GM12872 (cell line): ENCODE data around the gene FAM170B.

Experiments used
- TF ChIP-seq, protein P1 (sequence below): IDR thresholded peaks from 3 replicates; pipeline ENCODE4 v1.5.1; 2011; ENCODE audit warnings: low read depth, mild to moderate bottlenecking, low read length, moderate library complexity; ENCODE audit not compliant: insufficient read depth

Gene FAM170B

DNA sequence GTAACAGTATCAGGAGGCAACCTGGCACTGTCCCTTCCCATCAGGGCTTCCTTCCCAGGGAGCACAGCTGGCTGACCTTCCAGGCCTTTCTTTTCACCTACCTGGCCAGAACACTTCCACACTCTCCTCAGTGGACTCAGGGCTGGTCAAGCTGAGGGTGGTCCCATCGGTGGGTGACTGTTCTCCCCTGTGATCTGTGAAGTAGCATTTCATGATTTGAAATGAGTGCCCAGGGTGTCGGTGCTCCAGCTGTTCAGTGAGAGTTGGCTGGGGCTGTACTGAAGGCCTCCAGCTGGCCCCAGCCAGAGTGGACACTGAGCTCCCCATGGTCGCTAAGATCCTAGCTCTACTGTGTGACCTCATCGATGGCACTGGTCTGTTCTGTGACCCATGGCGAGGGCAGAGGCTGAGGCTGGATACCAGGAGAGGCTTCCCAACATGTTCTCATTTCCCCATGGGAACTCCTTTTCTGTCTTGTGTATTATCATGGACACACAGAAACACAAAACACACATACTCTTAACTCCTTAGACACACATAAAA is at the start of gene FAM170B:
TSS of gene FAM170B (minus strand) at position 316 of the 543 bp plus-strand sequence. CDS start at position 213, 103 bp downstream.
- TF ChIP-seq, protein P1, sequence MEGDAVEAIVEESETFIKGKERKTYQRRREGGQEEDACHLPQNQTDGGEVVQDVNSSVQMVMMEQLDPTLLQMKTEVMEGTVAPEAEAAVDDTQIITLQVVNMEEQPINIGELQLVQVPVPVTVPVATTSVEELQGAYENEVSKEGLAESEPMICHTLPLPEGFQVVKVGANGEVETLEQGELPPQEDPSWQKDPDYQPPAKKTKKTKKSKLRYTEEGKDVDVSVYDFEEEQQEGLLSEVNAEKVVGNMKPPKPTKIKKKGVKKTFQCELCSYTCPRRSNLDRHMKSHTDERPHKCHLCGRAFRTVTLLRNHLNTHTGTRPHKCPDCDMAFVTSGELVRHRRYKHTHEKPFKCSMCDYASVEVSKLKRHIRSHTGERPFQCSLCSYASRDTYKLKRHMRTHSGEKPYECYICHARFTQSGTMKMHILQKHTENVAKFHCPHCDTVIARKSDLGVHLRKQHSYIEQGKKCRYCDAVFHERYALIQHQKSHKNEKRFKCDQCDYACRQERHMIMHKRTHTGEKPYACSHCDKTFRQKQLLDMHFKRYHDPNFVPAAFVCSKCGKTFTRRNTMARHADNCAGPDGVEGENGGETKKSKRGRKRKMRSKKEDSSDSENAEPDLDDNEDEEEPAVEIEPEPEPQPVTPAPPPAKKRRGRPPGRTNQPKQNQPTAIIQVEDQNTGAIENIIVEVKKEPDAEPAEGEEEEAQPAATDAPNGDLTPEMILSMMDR: no peak

DNA sequence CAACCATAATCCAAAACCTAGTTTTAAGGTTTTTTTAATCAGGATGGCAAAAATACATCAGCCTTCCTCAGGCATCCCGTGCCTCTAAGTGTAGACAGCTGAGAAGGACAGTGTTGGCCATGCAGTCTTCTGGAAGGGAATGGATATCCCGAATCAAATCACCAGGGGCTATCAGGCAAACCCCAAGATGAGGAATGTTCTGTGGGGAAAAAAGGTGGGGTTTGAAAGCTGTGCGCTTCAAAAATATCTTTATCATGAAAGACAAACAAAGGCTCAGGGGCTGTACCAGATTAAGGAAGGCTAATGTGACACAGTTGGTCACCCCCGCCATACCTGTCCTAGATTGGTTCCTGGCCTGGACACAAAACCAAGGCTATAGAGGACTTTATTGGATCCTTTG is 49.0 kb upstream of the FAM170B start:
- TF ChIP-seq, protein P1: no peak

DNA sequence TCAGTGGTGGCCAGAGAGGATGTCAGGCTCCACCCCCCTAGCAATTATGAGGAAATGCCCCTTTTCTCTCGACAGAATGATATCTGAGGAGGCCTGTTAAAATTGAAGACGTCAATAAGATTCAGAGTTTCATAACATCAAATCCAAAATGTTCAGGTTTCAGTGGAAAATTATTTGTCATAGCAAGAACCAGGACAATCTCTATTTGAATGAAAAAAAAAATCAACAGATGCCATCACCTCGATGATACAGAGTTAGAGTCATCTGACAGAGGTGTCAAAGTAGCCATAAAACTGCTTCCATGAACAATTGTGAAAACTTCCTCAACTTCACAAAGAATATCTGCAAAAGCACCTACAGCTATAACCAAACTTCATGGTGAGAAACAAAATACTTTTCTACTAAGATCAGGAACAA is 46.6 kb upstream of the FAM170B start:
- TF ChIP-seq, protein P1: no peak

DNA sequence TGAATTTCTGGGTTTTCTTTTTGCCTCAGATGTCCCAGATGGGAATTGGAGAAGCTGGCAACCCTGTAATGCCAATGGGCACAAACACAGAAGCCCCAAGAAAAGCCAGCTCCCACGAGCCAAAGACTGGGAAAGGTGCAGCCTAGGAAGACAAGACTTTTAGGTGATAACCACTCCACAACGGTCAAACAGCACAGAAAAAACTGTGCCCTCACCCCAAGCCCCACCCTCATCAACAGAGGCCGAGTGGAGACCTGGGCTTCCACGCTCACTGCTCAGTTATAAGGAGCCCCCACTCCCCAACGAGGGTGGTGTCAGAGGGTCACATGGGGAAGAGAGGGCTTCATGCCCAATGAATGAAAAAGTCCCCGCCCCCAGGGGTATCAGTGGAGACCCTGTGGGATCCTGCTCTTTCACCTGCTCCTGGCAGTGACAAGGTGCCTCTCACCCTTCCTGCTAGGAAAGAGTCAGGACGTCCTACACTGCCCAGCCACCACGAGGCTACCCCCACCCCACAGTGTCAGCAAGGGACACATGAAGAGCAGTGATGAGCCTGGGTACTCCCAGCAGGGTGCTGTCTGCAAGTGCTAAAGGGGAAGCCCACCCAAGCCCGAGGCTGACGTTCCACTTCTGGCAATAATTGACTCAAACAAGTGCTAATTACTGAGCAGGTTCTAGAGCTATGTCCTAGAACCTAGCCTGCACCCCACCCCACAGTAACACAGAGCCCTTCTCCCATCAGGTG is 46.0 kb upstream of the FAM170B start:
- TF ChIP-seq, protein P1: no peak

DNA sequence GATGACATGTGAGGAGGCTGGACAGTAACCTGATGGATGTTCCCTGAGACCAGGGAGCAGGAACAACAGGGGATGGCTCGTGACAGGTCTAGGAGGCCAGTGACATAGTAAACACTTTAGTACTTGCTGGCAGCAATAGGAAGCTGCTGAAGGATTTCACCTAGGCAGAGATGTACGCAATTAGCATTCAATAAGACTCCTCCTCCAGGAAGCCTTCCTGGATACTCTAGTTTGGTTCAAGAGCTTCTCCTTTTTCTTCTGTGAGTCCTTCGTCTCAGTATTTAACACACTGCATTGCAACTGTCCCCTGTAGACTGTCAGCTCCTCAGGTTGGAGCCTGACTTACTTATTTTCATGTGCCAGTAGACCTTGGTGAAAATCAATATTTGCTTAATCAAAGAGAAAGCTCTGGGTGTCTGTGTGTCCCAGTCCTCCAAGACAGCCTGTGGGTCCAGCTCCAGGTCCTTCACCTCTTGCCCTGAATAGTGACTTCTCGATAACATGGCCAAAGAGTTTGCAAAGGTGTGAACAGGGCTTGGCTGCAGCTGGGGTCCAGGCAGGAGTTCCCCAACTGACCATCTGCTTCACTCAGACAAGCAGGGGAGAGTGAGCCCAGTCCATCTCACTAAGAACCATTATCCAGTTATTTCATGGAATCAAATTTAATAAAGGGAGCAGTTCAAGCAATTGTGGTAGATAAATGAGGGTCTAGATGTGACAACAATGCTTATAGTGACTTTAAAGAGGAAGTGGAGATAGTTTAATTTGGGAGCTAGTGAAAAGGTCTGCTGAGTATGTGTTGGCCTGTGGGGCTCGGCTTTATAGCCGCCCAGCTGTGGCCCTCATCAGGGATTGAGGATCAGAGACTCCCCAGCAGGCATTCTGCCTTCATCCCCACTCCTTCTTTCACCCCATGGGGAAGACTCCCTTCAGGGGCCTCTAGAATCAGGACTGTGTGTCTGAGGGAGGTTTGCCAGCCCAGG is 45.0 kb upstream of the FAM170B start:
- TF ChIP-seq, protein P1: no peak

DNA sequence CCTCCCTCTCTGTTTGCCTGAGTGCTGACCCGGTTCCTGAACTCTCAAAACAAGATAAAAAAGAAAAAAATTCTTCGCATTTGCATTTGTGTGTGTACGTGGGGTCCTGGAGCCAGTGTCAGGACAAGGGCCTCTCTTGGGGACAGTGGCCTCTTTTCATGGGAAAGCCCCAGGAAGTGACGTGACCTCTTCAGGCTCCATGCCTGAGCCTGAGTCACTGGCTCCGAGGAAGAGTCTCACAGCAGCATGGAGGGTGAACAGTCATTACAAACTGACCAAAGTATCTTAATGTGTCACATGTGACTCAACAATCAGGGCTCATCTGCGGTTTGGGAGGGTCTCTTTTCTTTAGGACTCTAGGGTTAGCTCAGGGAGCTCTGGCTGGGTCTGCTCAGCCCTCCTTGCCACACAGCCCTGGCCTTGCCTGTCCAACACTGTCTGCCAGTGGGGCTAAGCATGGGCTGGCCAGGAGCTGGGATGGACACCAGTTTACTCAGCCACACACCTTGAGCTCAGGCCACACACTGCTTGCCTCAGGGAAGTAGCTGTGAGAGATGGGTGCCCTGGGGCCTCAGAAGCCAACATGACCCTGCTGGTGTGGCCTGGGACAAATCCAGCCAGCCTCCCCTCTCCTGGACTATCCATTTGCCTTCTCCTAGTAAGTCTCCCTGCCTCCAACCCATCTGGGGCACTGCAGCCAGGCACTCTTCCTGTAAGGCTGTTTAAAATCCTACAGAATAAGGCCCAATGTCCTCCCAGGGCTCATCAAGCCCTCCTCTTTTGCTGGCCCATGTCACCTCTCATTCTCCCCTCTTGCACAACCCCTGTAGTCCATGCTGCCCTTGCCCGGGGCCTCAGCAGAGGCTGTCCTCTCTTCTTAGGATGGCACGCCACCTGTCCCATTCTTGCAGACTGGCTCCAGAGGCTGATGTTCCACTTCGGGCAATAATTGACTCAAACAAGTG is 43.9 kb upstream of the FAM170B start:
- TF ChIP-seq, protein P1: no peak
